ENCODE data around the gene TK1.

- no peak for TF ChIP-seq CTCF (IDR thresholded peaks at IDR 0.05; ENCODE audit: low read depth, low read length, poor library complexity, severe bottlenecking)
- TF ChIP-seq EZH2phosphoT487 (IDR thresholded peaks at IDR 0.05; ENCODE audit: borderline replicate concordance, low read length) = no peak
These were observed 37.6 kb upstream of the TK1 start for GRCh38 chr17:78224231-78225087.
